Hepatic stellate cell (primary cell): ENCODE measurements around the gene DNHD1.
"Not testable (repeated sequence)": the region's sequence is repeated elsewhere in the genome, so short reads cannot be mapped to it uniquely, and the experiment has no call there.

Experiments
- DNase-seq: peaks from one replicate; pipeline ENCODE4 v3.0.0; 2011; ENCODE audit warnings: low spot score

DNHD1 gene

DNA sequence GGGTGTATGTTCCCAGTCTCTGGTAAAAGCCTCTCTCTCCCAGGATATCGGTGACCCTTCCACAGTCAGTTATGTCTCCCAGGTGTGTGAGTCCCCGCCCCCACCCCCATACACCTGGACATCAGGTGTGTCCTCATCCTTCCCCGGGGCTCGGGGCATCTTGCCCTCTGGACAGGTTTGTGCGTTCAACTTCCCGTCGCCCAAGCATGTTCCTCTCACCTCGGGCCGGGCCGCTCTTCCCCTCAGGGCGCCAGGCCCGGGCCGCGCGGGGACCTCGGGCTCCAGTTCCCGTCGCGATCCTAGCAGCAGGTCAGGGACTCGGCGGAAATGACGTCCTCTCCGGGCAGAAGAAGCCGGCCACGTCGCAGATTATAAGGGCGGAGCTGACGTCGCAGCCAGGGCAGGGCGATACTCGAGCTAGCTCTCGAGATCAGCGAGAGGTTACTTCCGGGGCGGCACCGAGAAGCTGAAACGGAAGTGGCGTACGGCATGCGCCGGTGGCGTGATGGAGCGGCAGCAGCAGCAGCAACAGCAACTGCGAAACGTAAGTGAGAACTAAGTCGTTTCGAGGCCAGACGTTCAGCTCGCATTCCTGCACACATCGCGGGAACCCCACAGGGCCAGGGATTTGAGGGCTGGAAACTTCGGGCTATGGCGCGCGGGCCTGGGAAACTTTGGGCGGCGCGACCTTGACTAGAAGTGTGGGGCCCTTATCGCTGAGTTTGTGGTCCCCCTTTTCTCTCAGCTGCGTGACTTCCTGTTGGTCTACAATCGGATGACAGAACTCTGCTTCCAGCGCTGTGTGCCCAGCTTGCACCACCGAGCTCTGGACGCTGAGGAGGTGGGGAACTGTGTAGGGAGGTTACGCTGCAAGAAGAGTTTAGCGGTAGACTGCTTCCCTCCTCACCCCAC lies 15.8 kb upstream of the DNHD1 start, which contains the start of the genes ARFIP2 and TIMM10B:
Gene ARFIP2 (minus strand): TSS at position 320 of the 912 bp plus-strand sequence. CDS start 910 bp downstream, outside the sequence.
Gene TIMM10B (plus strand): TSS at position 490 of the 912 bp plus-strand sequence. CDS start 16 bp downstream, at position 506.
- DNase-seq = peak; percentile 99

DNA sequence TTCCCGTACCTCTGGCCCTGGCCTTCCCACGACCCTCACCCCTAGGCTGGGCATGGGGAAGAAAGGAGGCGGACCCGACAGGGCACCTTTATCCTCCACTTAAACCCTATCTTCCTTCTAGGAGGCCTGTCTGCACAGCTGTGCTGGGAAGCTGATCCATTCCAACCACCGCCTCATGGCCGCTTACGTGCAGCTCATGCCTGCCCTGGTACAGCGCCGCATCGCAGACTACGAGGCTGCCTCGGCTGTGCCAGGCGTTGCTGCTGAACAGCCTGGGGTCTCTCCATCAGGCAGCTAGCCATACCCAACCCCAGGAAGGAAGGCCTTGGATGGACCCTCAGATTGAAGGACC lies 15.2 kb upstream of the DNHD1 start:
- no peak for DNase-seq

DNA sequence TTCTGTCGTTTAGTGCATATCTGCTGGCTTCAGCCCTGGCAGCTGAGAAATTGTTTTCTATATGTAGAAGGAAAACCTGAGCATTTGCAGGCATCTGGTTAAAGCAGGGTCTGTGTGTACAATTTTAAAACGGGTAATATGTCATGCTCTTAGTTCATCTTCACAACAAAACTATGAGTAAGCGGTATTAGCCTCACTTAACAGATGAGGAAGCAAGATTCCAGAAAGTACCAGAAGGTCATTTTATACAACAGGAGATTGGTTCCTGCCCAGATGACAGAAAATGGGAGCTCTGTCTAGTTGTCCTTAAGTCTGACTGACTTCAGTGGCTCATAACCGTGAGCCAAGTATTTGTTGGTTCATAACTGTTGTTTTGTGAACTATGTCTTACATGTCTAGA lies 14.6 kb upstream of the DNHD1 start:
- no peak for DNase-seq

DNA sequence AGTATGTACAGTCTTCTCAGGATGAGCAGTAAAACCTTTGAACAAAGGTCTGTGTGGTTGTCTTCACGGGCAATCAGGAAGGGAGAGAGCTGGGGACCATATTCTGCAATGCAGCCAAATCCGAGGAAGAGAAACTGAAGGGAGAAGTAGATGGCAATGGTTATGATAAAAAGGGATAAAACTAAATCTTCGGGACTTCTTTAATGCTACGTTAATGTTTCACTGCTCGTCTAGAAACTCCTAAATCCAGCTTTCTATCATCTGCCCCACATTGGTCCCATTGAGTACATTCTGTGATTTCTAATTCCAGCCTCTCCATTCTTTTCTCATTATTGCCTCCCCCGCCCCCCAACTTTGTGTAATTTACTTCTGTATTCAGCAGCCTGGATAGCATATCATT lies 14.1 kb upstream of the DNHD1 start:
- DNase-seq = no peak

DNA sequence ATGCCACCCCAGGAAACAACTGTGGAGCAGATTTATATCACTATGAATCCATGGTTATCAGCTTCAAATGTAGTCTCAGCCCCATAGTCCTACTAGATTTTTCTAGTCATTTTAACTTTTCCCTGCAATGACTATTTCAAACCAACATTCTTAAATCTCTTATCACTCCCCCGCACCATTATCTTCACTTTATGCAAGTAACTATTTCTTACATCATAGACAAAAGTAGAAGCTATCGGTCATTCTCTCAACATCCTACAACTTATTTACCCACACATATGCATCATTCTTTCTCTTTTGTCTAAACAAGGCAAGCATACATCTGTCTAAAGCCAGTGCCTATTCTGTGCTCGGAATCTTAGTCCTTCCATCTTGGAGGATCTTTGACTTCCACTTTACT lies 11.4 kb upstream of the DNHD1 start:
- no peak for DNase-seq

DNA sequence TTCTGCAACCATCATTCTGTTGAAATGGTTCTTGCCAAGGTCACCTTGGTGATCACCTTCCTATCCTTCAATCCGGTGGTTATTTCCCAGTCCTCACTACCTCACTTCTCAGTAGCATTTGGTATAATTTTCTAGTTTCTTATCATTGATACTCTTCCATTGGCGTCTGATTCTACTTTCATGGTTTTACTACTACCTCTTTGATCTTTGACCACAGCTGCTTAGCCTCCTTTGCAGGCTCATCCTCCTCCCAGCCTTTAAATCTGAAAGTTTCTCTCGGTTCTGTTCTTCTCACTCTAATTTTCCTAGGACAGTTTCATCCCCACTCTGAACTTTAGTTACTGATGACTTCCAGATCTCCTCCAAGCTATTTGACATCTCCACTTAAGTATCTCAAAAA lies 10.8 kb upstream of the DNHD1 start:
- DNase-seq = no peak

DNA sequence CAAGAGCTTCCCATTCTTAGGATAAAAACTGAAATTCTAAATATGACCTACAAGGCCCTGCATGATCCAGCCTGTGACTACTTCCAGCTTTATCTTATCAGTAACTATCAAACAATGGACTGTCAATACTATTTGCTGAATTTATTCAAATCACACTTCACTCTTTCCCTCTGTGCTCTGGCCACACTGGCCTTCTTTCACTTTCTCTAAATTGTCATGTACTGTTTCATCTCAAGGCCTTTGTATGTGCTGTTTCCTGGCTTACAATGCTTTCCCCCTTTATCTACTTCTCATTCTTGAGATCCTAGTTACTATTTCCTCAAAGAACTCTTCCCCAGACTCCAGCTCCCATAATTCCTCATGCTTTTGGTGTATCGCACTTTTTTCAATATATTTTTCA lies 10.1 kb upstream of the DNHD1 start:
- DNase-seq = no peak

DNA sequence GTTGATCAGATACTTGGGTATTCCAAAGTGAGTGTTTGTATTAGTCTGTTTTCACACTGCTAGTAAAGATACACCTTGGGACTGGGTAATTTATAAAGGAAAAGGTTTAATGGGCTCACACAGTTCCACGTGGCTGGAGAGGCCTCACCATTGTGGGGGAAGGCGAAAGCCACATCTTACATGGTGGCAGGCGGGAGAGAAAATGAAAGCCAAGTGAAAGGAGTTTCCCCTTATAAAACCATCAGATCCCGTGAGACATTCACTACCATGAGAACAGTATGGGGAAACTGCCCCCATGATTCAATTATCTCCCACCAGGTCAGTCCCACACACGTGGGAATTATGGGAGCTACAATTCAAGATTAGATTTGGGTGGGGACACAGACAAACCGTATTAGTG lies 8.7 kb upstream of the DNHD1 start:
- no peak for DNase-seq

DNA sequence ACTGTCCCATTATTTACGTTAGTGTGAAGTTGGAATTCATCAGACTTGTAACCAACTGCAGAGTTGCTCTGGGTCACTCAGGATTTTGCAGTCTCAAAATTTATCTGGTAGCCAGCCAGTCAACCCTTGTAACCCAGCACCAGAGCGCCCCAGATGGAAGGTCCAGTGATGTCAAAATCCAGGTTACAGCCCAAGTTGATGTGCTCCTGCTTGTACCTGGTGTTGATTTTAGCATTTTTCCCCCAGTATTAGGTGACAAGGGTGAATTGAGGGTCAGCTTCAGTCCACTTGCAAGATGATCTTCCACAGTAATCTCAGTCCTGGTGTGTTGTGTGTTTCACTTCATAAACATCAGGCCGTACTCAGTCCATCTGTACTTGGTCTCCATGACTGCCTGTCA lies 8.3 kb upstream of the DNHD1 start:
- no peak for DNase-seq

DNA sequence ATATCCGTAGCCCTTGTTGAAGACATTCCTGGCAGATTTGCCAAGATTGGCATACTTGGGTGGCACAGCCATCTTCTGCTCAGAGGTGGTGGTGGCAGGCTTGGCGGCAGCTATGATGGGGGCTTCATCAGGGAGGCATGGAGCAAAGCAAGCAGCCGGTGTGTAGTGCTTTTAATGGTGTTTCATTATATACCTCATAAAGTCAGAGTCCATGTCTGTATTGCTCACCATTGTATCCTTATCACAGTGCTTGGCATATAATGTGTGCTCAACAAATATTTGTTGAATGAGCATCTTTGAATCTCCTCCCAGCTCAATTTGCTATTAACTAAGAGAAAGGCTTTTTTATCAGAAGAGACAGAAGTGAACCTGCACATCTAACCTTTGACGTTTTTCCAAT lies 7.8 kb upstream of the DNHD1 start:
- DNase-seq = no peak

DNA sequence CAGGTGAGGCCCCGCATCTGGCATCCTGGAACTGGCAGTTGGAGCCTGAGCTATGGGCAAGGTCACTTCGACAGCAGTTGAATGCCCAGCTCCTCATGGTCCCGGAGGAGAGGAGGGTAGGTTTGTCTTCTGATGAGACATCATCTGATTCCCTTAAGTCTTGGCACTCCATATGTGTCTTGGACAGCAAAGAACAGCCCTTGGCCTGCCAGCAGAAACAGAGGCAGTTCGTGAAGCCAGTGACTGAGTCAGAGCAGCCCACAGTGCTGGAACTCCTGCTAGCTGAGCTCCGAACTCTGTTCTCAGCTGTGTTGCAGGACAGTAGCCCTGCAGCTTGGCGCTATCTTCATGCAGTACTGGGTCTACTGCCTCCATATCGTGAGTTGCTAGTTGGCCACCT lies 1.0 kb downstream of the DNHD1 start:
- DNase-seq = no peak

DNA sequence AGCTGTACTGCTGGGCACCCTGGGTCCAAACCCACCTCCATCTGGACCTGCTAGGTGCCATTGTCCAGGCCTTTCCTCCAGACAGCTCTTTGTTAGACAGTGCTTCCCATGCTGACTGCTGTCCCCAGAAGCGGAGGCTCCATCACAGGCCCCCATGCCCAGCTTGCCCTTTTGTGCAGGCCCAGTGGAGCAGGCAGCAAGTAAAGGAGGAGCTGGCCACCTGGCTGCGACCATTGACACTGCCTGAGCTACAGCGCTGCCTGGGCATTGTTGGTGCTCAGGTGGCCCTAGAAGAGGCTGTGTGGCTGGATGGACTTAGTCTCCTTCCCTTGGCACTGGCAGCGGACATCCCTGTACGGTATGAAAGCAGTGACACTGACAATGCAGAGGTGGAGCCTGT lies 1.5 kb downstream of the DNHD1 start:
- no peak for DNase-seq

DNA sequence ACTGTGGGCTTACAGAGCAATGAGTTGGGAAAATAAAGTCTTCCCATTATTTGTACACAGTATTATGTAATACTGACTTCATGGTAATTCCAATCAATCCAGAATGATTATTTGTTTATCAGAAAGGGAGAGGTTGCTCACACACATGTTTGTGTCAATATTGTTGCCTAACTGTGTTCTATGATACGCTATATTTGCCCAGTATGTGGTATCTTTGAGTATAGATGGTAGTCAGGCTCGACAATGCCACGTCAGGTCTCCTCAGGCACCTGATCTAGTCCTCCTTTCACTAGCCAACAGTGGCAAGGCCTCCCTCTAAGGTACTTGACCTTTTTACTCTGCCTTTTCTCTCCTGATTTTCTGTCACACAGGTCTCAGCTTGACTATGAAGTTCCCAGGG lies 5.3 kb downstream of the DNHD1 start:
- DNase-seq = no peak

DNA sequence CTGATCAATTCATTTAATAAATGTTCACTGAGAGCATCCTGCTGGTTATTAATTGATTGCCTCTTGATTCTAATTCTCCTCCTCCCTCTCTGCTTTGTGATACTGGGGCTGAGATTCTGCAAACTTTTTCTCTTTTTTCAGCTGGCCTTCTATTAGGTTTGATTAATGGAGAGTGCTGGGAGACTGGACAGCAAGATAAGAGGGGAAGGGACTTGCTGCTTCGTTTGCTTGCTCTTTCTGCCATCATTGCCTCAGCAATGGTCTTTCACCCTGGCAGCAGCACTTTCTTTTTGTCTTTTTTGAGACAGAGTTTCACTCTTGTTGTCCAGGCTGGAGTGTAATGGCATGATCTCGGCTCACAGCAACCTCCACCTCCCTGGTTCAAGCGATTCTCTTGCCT lies 7.1 kb downstream of the DNHD1 start:
- no peak for DNase-seq

DNA sequence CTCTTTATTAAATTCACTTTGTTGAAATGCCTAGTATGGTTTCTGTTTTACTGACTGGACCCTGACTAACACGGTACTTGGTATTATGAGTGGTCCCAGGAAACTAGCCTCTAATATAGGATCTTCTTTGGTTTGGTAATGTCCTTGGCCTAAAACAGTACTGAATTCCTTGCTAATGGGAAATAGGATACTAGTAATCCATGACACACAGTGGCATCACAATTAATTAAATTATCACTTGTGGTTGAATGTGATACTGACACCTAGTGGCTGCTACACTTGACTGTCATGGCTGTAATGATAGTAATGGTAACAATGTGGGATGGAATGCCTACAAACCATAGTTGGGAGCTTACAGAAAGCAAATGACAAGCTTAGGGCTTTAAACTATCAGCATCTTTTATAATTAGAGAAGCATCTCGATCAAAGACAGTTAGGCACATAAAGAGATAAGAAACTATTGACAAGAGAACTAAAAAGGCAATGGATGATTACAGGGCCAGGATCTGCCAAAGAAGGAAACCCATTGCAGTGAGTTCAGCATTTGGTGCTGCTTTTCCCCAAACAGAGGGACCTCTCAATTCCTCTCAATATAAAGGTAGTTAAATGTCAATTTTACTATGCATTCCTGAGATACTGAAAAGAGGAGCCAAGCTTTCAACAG lies 8.6 kb downstream of the DNHD1 start:
- peak; percentile 21 for DNase-seq

DNA sequence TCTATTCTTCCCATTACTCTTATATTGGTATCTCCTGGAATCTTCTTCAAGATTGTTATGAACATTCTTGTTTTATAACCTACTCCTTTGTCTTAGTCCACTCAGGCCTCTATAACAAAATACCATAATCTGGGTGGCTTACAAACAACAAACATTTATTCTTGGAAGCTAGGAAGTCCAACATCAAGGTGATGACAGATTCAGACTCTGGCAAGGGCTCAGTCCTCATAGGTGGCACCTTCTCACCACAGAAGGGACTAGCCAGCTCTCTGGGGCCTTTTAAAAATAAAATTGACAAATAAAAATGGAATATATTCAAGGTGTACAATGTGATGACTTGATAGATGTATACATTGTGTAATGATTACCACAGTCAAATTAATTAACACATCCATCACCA lies 19.8 kb downstream of the DNHD1 start:
- DNase-seq = no peak

DNA sequence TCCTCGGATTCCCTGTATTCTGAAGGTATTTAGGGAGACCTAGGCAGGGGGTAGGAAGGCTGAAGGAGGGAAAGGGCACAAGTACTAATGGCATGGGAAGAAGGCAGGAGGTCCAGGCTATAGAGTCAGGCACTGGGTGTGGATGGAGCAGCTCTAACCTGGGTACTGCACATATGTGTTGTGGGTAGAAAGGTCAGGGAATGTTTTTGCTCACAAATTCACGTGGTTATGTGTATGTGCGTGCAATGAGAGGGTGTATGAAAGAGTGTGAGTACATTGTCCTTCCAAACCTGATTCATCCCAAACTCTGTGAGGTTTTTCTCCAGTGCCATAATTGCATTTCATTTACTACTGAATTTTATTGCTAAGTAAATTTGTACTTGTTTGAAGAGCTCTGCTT lies 23.2 kb downstream of the DNHD1 start:
- no peak for DNase-seq

DNA sequence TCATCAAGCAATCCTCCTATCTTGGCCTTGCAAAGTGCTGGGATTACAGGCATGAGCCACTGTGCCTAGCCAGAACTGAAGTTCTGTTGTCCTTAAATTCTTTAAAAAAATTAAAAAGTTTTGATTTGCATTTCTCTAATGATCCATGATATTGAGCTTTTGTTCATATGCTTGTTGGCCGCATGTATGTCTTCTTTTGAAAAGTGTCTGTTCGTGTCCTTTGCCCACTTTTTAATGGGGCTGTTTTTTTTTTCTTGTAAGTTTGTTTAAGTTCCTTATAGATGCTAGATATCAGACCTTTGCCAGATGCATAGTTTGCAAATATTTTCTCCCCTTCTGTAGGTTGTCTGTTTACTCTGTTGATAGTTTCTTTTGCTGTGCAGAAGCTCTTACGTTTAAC lies 24.9 kb downstream of the DNHD1 start:
- DNase-seq = not testable (repeated sequence)

DNA sequence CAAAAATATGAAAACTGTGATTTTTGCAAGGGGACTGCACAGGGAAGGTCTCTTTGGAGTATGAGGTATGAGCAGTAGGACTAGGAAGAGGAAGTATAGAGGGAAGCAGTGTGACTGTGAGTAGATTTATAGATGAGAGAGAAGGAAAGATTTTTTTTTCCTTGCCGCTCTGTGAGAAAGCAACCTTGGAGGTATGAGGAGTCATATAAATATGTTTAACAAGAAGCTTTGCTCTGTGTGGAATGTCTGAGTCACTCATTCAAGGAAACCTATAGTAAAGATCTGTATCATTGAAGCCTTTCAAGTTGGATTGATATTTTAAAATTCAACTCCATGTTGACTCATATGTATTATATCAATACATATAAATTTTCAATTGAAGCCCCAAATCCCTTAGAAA lies 26.2 kb downstream of the DNHD1 start:
- peak; percentile 17 for DNase-seq

DNA sequence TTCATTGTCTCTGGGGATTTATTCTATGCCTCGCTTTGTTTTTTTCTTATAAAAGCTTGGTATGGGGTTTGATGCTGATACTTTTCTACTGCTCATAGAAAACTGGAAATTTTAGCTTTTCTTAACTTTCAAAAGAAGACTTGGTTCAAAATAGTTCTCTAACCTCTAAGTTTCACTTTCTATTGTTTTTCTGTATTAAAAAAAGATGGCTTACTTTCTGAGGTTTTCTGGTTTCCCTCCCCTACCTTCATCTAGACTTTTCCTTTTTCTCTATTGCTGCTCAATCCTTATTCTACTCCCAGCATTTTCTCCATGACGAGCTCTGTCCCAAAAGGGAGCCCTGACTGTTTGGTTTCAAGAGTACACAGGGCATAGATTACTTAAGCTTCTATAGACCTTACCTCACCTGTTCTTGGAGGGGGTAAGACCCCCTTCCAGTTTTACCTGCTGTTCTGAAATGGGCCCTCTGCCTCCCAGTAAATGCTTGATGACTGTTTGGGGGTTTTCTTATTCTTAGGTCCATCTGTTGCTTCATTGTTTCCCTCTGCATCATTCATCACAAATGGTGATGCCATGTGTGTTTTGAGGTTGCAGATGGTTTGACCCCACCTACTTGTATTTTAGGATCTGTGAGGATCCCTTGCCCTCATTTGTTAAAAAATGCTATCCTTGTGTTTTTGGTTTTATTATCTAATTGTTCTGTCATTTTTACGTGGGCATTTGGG lies 29.5 kb downstream of the DNHD1 start:
- DNase-seq = no peak

DNA sequence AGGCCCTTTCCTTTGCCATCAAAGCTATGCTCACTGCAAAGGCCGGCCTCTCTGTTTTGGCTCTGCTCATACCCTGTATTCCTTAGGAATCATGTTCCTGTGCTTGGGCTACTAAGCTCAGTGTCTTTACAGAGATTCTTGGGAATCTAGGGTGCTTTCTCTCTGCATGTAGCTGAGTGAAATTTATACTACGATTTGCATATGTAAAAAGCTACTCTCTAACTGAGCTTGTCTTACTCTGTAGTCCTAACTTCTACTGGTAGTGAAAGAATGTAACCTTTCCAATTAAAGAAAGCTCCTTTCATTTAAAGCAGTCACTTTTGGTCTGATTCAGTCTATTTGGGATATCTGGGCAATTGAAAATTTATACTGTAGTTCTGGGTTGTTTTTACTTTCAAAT lies 32.2 kb downstream of the DNHD1 start:
- DNase-seq = no peak

DNA sequence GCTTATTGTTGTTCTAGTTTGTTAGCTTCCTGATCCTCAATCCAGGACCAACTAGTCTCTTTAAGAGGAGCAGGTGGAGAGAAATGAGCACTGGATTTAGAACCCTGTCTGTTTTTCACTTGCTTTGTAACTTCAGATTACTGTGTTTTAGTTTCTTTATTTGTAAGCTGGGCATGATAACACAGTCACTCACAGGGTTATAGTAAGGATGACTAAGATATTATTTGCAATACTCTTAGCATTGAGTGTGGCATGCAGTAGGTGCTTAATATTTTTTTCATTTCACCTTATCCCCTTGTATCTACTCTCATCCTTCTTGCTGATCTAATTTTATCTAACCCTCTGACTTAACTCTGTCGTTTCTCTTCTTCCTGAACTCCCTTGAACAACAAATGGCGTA lies 33.8 kb downstream of the DNHD1 start:
- no peak for DNase-seq

DNA sequence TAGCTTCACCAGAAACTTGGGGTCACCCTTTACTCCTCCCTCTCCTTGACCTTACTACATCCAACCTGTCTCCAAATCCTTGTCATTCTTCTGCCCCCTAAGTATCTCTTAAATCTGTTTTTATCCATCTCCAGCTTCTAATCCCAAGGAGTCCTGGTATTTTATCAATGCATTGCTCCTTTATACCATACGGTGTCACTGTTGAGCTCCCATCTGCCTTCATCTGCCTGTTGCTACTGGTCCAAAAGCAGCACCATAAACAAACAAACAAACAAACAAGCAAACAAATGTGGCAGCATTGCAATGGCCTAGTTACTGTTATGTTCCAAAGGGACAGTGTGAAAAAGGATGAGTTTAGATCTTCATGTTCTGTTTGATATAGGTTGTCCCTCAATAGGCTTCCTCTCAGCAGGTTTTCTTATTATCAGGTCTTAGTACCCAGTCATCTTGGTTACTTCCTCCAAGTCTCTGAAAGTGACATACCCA lies 34.2 kb downstream of the DNHD1 start:
- peak; percentile 47 for DNase-seq
